NCI-H526 treated with DMSO at 0.1 percent for 48 hours (cell line): ENCODE measurements around the gene RPL27A.

ENCODE experiments used
- DNase-seq: peaks from one replicate; lab custom pipeline; 2025; lab: John Stamatoyannopoulos, UW

The RPL27A gene

GRCh38 chr11:8699903-8700302 lies 17.3 kb downstream of the RPL27A start:
- DNase-seq, result no peak

- no peak for DNase-seq
Observed at GRCh38 chr11:8701891-8702597, 19.5 kb downstream of the RPL27A start.

GRCh38 chr11:8702598-8702915 lies 20.0 kb downstream of the RPL27A start:
- DNase-seq, result no peak

- no peak for DNase-seq
Observed at GRCh38 chr11:8704136-8704535, 21.5 kb downstream of the RPL27A start.

- no peak for DNase-seq
Observed at GRCh38 chr11:8705146-8705545, 22.6 kb downstream of the RPL27A start.

- DNase-seq, result no peak
Observed at GRCh38 chr11:8706673-8707432, 24.3 kb downstream of the RPL27A start.

- no peak for DNase-seq
Observed at GRCh38 chr11:8707541-8708191, 25.1 kb downstream of the RPL27A start.

GRCh38 chr11:8709002-8709672 lies 26.5 kb downstream of the RPL27A start:
- no peak for DNase-seq

- DNase-seq, result no peak
Observed at GRCh38 chr11:8709777-8710176, 27.2 kb downstream of the RPL27A start.

GRCh38 chr11:8711895-8712442 lies 29.4 kb downstream of the RPL27A start:
- no peak for DNase-seq

GRCh38 chr11:8712506-8712905 lies 29.9 kb downstream of the RPL27A start:
- DNase-seq, result no peak

- no peak for DNase-seq
Observed at GRCh38 chr11:8713760-8714454, 31.3 kb downstream of the RPL27A start.

GRCh38 chr11:8714622-8715225 lies 32.1 kb downstream of the RPL27A start:
- no peak for DNase-seq

- DNase-seq, result no peak
Observed at GRCh38 chr11:8715501-8715900, 32.9 kb downstream of the RPL27A start.

- DNase-seq, result no peak
Observed at GRCh38 chr11:8717544-8717875, 34.9 kb downstream of the RPL27A start.

- no peak for DNase-seq
Observed at GRCh38 chr11:8717876-8718753, 35.5 kb downstream of the RPL27A start.

GRCh38 chr11:8719211-8719649 lies 36.6 kb downstream of the RPL27A start:
- no peak for DNase-seq

GRCh38 chr11:8719721-8720120 lies 37.1 kb downstream of the RPL27A start:
- DNase-seq, result no peak

- DNase-seq, result no peak
Observed at GRCh38 chr11:8720352-8720751, 37.8 kb downstream of the RPL27A start.

GRCh38 chr11:8720868-8721608 lies 38.4 kb downstream of the RPL27A start:
- peak; percentile 71 for DNase-seq
